Mammary epithelial cell (primary cell): ENCODE measurements around the gene CBX2.

ENCODE experiments used
- EZH2 ChIP-seq: IDR thresholded peaks from 2 replicates; pipeline ENCODE4 v1.6.1; 2012; ENCODE audit warnings: low read length, inconsistent platforms, borderline replicate concordance
- TF ChIP-seq, protein P1 (sequence below), 2 donors: IDR thresholded peaks in 1 of 2; conservative IDR thresholded peaks in 1 of 2; 2 replicates each; pipeline ENCODE4 v1.5.1; 2011 to 2012; ENCODE audit warnings: inconsistent platforms in 2 of 2, low read length in 2 of 2, mild to moderate bottlenecking in 2 of 2, control low read depth in 1 of 2, low read depth in 1 of 2; ENCODE audit not compliant: insufficient read depth in 1 of 2; ENCODE audit errors: extremely low read depth in 1 of 2

DNA sequence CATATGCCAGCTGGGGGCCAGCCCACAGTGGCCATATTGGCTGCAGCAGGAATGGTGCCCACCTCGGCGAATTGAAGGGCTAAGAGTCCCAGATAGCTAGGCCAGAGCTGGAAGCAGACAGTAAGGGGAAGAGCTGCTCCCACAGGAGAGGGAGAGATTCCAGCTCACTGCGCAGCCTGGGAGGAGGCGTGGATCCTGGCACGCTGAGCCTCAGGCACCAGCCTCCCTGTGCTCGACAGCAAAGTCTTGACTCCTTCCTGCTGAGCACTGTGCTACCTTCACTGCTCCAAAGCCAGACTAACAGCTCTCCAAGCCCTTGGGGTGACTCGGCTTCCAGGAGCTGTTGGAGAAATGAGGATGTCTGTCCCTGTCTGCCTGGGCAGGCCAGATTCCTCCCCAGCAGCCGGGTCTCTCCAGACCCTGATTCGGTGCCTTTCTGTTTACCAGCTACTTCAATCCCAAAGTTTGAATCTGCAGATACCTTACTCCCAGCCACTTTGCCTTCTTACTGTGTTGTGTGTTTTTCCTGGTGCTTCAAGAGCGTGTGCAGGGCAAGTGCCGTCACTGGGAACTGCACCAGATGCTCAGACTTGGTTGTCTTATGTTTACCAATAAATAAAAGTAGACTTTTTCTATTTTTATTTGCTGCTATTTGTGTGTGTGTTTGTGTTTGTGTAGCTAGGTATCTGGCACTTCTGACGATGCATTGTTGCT is 9.1 kb downstream of the CBX2 start:
- no peak for TF ChIP-seq EZH2
- TF ChIP-seq, protein P1, sequence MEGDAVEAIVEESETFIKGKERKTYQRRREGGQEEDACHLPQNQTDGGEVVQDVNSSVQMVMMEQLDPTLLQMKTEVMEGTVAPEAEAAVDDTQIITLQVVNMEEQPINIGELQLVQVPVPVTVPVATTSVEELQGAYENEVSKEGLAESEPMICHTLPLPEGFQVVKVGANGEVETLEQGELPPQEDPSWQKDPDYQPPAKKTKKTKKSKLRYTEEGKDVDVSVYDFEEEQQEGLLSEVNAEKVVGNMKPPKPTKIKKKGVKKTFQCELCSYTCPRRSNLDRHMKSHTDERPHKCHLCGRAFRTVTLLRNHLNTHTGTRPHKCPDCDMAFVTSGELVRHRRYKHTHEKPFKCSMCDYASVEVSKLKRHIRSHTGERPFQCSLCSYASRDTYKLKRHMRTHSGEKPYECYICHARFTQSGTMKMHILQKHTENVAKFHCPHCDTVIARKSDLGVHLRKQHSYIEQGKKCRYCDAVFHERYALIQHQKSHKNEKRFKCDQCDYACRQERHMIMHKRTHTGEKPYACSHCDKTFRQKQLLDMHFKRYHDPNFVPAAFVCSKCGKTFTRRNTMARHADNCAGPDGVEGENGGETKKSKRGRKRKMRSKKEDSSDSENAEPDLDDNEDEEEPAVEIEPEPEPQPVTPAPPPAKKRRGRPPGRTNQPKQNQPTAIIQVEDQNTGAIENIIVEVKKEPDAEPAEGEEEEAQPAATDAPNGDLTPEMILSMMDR (conservative IDR thresholded peaks at IDR 0.05 in 1 of 2, IDR thresholded peaks at IDR 0.05 in 1 of 2; ENCODE audit: extremely low read depth in 1 of 2, insufficient read depth in 1 of 2, low read depth in 1 of 2, low read length in 2 of 2): no peak
